SKM-1 (cell line): ENCODE results near the gene SFMBT1.

ENCODE experiments used
- DNase-seq: peaks from one replicate; lab custom pipeline; 2025; ENCODE audit not compliant: unreplicated experiment; lab: John Stamatoyannopoulos, UW

Gene SFMBT1

DNA sequence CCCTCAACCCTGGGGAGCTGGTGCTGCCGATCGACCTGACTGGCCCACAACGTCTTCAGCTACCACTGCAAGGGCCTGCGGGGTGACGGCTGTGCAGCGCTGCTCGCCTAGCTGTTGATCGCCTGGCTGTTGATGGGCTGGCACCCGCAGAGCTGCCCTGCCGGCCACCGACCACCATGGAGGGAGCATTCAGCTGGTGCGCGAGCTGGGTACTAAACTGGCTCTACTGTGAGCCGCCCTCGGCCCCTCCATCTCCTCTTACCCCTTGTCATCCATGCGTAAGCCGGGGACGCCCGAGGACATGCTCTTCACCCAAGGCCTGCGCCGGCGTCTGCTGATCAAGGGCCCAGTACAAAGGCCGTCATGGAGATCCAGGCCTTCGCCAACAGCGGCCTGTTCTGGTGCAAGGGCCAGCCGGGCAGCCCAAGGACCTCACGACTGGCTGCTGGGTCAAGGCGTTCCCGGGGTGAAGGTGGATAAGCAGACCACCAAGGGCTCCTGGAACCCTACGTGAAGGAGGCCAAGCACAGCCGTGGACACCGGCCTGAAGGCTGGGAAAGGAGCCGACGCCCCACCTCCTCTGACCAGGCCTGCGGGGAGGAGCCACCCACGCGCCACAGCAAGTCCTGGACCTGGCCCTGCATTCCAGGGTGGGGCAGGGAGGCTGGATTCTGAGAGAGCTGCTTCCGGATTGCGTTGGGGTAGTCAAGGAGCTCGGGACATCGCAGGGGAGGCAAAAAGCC, 46.9 kb downstream of the SFMBT1 start:
- DNase-seq: no peak

DNA sequence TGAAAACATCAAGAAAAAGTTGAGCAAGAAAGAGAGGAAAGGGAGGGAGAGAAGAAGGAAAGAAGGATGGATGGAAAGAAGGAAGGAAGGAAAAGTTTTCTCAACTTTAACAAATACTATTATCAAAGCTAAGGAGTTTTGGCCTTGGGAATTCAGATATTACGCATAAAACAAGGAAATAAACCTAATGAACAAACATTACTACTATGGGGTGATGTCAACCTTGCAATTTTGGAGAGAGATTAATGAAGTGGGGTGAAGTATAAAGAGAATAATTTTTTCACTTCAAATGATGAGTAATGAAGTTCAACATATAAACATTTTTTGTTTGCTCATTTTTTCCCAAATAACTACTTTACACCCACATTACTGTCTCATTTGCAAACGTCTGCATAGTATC, 55.2 kb downstream of the SFMBT1 start:
- no peak for DNase-seq

DNA sequence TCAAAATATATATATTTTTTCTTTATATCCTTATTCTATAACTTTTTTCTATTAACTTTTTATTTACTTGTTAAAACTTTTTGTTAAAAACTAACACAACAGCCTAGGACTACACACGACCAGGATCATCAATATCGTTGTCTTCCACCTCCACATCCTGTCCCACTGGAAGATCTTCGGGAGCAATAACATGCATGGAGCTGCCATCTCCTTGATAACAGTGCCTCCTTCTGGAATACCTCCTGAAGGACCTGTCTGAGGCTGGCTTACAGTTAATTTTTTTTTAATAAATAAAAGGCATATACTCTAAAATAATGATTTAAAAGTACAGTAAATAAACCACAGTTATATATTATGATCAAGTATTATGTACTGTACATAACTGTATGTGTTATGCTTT, 58.9 kb downstream of the SFMBT1 start:
- DNase-seq: no peak

DNA sequence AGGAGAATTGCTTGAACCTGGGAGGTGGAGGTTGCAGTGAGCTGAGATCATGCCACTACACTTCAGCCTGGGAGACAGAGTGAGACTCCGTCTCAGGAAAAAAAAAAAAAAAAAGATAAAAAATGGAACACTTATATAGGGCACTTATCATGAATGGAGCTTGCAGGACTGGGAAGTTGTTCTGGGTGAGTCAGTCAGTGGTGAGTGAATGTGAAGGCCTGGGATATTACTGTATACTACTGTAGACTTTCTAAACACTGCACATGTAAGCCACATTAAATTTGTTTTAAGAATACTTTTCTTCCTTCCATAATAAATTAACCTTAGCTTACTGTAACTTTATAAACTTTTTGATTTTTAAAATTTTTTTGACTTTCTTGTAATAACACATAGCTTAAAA, 59.8 kb downstream of the SFMBT1 start:
- no peak for DNase-seq

DNA sequence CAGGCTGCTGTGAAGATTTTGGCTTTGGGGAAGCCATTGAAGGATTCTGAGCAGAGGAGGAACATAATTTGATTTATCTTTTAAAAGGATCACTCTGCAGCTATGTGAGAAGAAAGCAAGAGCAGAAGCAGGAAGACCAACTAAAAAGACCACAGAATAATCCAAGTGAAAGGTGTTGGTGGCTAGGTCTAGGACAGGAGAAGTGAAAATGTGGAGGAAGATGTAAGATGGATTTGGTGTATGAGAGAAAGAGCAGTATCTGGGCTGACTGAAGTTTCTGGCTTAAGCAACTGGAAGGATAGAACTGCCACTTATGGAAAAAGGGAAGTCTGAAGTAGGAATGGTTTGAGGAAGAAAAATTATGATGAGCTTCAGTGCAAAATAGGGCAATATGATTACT, 62.0 kb downstream of the SFMBT1 start:
- DNase-seq: peak; percentile 50

DNA sequence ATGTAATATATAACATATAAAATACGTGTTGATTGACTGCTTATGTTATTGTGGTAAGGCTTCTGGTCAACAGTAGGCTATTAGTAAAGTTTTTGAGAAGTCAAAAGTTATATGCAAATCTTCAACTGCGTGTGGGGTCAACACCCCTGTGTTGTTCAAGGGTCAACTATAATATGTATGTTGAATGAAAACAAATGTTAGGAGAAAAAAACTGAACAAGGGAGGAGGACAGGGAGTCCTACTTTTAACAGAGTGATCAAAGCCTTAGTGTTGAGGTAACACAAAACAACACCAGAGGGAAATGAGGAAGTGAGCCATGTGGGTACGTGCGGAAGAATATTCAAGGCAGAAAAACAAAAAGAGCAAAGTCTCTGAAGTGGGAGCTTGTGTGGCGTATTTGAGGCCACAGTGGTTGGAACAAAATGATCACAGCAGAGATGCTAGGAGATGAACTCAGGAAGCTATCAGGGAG, 62.5 kb downstream of the SFMBT1 start:
- DNase-seq: peak; percentile 83

DNA sequence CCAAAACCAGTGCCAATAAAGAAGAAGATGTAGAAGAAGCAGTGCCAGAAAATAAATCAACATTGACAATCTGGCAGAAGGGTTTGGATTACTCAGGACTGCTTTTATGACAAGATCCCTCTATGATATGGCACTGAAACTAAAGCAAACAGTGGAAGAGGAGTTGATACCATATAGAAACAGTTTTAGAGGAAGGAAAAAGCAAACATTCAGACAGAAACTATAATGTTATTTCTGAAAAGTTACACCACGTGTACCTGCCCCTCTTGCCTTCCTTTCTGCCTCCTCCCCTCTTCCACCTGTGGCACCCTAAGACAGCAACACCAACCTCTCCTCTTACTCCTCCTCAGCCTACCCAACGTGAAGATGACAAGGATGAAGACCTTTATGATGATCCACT, 63.0 kb downstream of the SFMBT1 start:
- no peak for DNase-seq

DNA sequence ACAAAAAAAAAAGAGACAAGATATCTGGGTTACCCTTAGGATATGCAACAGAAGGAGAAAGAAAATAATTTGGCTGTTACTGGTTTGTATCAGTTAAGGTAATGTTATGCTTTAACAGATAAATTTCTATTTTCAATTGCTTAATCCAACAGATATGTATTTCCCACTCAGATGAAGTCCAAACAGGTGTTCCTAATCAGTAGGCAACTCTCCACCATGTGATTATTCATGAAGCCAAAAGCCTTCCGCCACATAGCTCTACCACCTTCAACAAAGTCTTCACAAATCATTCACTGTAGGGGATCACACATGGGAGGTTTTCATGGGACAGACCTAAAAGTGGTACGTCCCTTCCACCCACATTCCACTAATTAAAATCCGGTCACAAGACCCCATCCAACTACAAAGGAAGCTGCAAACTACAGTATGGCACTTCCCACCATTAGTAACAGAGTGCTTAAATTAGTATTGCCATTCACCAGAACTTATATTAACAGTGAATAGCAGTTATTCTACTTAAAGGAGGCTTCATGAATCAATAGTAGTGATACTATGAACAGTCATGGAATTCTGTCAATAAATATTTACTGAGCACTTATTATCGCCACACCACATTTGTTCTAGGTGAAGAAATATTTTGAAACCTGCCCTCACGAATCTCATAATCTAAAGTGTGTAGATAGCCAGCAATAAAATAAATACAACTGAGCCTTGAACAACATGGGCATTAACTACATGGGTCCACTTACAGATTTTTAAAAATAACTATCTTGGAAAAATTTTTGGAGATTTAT, 66.5 kb downstream of the SFMBT1 start:
- DNase-seq: no peak

DNA sequence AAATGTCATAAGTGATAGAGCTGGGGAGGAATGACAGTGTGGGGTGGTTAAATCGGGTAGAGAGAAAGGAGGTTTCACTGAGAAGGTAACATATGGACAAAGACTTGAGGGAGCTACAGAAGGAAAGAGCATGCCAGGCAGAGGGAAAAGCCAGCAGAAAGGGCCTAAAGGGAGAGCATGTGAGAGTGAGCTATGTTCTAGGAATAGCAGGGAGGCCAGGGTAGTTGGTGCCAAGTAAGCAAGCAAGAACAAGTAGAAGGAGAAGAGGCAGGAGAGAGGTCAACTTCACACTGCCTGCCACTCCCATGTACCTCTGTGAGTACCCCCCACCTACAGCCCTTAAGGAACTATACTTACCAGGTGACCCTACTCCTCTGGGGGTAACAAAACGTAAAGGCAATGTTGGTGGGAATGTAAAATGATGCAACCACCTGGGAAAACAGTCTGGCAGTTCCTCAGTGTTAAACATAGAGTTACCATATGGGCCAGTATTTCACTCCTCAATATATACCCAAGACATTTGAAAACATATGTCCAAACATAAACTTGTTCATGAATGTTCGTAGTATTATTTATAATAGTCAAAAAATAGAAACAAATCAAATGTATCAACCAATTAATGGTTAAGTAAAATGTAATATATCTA, 67.6 kb downstream of the SFMBT1 start:
- no peak for DNase-seq

DNA sequence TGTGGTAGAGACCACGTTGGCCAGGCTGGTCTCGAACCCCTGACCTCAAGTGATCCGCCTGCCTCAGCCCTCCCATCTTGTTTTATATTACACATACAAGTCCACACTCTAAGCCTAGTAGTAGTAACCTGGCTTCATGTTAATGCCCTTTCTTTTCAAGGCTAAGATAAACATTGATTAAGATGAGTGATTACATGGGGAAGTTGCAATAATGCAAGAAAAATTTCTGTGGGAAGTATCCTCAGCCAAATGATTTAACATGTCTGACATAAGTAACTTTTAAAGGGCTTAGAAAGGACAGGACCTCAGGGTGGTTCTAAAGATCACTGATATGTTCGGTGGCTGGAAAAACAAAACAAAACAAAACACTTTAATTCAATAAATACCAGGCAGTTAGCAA, 72.1 kb downstream of the SFMBT1 start:
- no peak for DNase-seq

DNA sequence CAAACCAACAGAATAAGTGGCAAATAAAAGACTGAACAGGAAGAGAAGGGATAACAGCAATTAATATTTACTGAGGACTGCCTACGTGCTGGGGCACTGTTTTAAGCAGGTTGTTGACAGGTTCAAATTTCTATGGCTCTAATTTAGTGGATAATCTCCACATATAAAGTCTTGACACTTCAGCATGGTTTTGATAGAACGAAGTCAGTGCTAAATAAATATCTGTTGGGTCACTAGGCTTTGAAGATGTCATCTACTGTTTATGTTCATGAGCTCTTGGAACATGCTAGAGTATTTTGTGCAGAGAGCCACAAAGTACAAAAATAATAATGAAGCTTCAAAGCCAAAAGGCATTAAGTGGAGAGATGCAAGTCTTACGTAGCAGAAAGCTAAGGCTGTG, 74.0 kb downstream of the SFMBT1 start:
- no peak for DNase-seq

DNA sequence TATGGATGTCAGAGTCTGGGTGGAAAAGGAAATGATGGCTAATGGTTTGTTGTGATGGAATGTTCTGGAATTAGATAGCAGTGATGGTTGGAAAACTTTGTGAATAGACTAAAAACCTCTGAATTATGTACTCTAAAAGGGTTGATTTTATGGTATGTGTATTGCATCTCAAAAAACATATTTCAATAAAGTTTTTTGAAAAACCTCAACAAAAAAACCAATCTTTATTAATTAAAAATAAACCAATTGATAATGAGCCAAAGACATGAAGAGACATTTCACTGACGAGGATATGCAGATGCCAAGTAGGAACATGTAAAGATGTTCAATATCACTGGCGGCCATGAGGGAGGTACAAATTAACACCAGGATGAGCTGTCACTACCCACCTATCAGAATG, 78.5 kb downstream of the SFMBT1 start:
- no peak for DNase-seq

DNA sequence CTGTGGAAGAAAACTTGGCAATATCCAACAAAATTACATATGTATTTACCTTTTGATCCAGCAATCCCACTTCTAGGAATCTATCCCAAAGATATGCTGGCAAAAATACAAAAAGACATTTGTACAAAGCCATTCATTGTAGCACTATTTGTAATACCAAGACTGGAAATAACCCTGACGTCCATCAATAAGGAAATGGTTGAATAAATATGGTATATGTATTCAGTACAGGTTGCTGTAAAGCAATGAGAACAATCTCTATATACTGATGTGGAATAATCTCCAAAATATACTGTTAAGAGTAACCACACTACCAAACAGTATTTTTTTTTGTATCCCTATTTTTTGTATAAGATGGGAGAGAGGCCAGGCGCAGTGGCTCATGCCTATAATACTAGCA, 83.7 kb downstream of the SFMBT1 start:
- no peak for DNase-seq

DNA sequence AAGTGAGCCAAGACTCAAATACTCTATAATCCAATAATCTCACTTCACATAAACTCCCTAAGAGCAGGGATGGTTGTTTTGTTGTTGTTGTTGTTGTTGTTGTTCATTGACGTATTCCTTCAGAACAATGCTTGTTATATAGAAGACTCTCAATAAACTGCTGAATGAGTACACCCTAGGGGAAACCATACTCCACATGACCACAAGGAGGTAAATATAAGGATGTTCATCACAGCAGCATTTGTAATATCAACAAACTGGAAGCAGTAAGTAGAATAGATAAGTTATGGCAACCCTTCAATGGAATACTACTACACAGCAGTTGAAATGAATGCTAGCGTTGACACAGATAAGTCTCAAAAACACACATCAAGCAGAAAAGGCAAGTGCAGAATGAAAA, 86.1 kb downstream of the SFMBT1 start:
- no peak for DNase-seq

DNA sequence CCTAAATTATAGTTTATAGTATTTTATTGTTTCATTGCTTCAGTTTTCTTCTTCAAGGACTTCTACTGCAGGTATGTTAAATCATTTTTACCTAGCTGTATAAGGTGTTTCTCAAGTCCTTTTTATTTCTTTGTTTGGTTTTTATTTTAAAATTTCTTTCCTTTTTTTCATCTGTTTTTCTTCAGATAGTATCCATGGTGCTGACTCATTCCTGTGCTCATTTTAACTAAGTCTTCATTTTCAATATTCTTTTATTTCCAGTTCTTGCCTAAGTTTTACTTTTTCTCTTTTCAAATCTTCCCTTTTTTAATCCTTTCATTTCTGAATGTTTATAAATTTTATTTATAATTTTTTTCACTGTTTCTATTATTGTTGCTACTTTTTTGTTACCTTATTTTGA, 106.3 kb downstream of the SFMBT1 start:
- no peak for DNase-seq

DNA sequence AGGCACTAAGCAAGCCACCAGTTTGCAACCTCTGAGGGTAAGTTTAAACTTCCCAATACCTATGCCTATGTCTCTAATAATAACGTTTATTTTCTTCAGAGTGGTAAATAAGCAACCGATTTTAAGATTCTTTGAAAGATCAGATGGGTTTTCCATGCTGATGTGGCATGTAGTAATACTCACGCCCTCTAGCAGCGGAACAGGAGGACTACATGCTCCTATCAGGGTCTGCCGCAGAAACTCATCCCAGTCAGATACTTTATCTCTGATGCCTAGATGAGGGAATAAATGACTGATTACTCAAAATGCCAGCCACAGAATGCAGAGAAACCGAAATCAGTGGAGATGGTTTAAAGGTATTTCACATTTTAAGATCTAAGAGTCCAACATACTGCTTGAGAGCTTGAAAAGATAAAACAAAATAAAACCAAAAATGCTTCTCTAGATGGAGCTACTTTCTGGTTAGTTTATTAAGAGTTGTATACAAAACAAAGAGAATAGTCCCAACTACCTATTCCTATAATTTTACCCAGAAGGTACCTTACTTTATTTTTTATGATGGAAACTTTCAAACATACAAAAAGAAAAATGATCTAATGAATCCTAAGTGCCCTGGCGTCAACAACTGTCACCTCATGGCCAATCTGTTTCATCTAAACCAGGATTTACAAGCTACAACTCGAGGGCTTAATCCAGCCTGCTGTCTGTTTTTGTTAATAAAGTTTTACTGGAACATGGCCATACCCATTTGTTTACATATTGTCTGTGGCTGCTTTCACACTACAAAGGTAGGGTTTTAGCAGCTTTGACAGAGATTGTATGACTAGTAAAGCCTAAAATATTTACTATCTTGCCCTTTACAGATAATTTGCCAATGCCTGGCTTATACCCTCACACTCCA, 111.0 kb downstream of the SFMBT1 start:
- DNase-seq: peak; percentile 34

DNA sequence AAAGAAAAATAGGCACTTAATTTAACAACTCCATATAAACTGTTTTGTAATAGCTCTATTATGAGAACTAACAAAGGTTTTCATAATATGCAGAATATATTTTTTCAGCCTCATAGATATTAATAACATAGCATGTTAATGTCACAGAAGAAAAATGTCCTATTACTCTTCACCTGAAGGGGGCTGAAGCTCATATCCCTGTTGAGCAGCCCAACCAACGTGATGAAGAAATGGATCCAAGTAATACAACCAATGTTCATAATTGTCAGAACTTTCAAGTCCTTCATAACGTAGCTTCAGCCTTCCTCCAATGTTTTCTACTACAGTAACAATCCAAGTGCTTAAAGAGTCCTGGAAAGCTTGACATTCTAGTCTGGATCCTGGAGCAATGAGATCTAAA, 114.0 kb downstream of the SFMBT1 start:
- no peak for DNase-seq

DNA sequence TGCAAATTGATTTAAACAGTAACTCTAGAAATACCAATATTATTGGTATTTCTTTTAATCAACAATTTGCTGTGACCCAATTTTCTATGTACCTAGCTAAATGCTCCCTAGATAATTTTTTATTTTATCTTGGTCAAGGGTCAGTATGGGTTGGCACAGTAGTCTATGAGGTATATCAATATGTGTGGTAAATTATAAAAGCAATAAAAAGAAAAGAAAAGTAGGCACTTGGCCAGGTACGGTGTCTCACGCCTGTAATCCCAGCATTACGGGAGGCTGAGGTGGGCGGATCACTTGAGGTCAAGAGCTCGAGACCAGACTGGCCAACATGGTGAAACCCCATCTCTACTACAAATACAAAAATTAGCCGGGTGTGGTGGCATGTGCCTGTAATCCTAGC, 114.5 kb downstream of the SFMBT1 start:
- DNase-seq: no peak

DNA sequence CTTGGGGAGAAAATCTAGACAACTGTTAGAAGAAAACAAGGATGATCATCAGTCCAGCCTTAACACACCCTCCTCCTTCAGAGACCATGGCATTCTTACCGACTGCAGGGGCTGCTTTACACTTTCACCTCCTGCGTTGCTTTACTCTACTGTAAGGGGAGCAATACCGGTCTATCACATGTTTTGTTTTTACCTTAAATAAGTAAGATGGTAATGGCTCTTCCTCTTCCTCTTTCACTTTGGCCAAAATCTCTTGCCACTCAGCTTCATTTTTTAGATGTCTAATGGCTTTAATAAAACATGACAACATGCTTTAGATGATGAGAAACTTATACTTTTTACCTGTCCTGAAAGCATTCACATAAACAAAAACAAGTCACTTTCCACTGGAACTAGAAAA, 115.1 kb downstream of the SFMBT1 start:
- no peak for DNase-seq

DNA sequence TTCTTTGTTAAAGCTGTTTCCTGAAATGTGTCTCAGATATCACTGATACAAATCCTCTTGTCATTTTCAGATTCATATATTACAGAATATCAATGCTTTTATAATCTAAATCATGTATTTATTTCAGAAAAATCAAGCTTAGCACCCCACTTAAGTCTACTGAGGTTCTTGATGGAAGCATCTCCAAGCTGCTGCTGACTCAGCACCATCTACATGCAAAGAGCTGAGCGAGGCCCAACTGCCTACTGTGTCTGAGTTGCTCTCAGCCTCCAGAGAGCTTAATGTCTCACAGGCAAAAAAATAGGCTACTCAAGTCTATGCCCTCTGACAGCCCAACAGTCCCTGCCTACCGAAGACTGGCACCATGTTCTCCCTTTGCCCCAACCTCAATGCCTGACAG, 119.3 kb downstream of the SFMBT1 start:
- DNase-seq: no peak
